Progenitor cell of endocrine pancreas (in vitro differentiated cells): ENCODE measurements around the gene KBTBD13. TPM values are rescaled to one million over a fixed set of nuclear protein-coding genes. Genes with fewer than 3 reads are reported as not detected.

Experiments used
- DNase-seq: peaks from one replicate; pipeline ENCODE4 v3.0.0; 2021; ENCODE audit warnings: low spot score; ENCODE audit not compliant: unreplicated experiment
- H3K27ac Mint-ChIP-seq: 2 replicates; pipeline ENCODE4 v1.8.0; 2021; ENCODE audit warnings: mild to moderate bottlenecking, moderate library complexity, mixed read lengths
- H3K27me3 Mint-ChIP-seq: 2 replicates; pipeline ENCODE4 v1.8.0; 2021; ENCODE audit warnings: mixed read lengths
- H3K36me3 Mint-ChIP-seq: 2 replicates; pipeline ENCODE4 v1.8.0; 2022; ENCODE audit warnings: mixed read lengths; ENCODE audit not compliant: insufficient read depth
- H3K4me1 Mint-ChIP-seq: 2 replicates; pipeline ENCODE4 v1.8.0; 2021; ENCODE audit warnings: low read depth, mixed read lengths
- H3K4me3 Mint-ChIP-seq: 2 replicates; pipeline ENCODE4 v1.8.0; 2021; ENCODE audit warnings: low read depth, mild to moderate bottlenecking, moderate library complexity, mixed read lengths
- H3K9me3 Mint-ChIP-seq: 2 replicates; pipeline ENCODE4 v1.8.0; 2021; ENCODE audit warnings: low read depth, mixed read lengths
- total RNA-seq: library from RNA; stranded (reverse); gene quantifications from 2 replicates; pipeline ENCODE4 v1.2.1, GENCODE V29; 2021
- TF ChIP-seq, protein P1 (sequence below): fragments of 200-600 bp; sonication (generic); IDR thresholded peaks from one replicate; pipeline ENCODE4 v1.5.0; 2021; ENCODE audit warnings: antibody characterized with exemption, mild to moderate bottlenecking; ENCODE audit not compliant: unreplicated experiment

KBTBD13 gene
- total RNA-seq, 1 donor from 2014 or later = not detected

DNA sequence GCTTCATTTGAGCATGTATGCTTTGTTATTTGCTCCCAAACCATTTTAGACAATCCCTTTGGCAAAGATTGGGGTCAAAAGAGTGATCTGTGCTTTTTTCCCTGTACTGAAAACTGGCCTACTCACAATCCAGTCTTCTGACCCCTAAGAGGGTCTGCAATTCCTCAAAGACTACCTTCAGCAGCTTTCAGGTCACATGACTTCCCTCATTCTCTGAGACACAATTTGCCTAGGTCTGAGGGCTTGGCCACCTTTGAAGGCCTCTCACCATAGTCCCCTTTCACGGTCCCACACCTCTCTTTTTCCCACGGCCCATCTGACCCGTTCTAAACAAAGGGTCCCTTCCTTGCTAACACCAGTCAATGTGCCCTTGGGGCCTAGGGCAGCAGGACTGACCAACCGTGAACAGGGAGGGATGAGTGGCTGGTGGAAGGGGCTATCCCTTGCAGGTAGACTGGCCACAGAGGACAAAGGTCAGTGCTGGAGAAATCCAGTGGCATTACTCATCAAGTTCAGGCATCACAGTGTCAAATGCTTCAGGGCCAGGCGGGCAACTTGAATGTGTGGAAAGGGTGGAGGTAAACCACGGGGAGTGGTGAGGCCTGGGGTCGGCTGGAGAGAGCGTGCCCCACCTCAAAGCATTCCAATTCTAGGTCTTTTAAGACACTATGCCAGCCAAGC lies 19.5 kb upstream of the KBTBD13 start:
- peaks cover 1% of the 10 kb centered on the region for H3K27me3 Mint-ChIP-seq
- TF ChIP-seq, protein P1, sequence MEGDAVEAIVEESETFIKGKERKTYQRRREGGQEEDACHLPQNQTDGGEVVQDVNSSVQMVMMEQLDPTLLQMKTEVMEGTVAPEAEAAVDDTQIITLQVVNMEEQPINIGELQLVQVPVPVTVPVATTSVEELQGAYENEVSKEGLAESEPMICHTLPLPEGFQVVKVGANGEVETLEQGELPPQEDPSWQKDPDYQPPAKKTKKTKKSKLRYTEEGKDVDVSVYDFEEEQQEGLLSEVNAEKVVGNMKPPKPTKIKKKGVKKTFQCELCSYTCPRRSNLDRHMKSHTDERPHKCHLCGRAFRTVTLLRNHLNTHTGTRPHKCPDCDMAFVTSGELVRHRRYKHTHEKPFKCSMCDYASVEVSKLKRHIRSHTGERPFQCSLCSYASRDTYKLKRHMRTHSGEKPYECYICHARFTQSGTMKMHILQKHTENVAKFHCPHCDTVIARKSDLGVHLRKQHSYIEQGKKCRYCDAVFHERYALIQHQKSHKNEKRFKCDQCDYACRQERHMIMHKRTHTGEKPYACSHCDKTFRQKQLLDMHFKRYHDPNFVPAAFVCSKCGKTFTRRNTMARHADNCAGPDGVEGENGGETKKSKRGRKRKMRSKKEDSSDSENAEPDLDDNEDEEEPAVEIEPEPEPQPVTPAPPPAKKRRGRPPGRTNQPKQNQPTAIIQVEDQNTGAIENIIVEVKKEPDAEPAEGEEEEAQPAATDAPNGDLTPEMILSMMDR = no peak
- H3K9me3 Mint-ChIP-seq = no peaks in the 10 kb centered on the region
- H3K4me3 Mint-ChIP-seq = no peak overlapping the region
- H3K4me1 Mint-ChIP-seq = peaks cover 6% of the 10 kb centered on the region
- no peaks in the 10 kb centered on the region for H3K36me3 Mint-ChIP-seq
- no peak overlapping the region for H3K27ac Mint-ChIP-seq
- DNase-seq = no peak

DNA sequence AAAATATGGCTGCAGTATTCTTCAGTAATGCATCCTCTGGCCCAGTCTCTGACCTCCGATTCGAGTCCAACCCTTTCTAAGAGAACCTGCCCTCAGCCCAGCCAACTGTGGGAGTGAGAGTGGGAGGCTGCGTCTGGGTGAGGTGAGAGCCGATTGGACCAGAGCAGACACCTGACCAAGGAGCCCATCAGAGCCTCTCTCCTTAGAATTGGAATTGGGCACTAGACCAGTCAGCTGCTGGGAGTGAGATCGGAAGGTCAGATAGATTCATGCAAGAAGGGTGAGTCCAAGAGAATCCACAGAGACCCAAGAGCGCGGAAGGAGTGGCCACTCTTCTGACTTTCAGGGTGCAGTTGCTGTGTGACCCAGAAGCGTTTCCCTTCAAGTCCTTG lies 19.0 kb upstream of the KBTBD13 start:
- no peak overlapping the region for H3K4me3 Mint-ChIP-seq
- H3K27me3 Mint-ChIP-seq = no peaks in the 10 kb centered on the region
- no peak overlapping the region for H3K27ac Mint-ChIP-seq
- DNase-seq = no peak
- peaks cover 6% of the 10 kb centered on the region for H3K4me1 Mint-ChIP-seq
- TF ChIP-seq, protein P1 = no peak
- no peaks in the 10 kb centered on the region for H3K36me3 Mint-ChIP-seq
- H3K9me3 Mint-ChIP-seq = no peaks in the 10 kb centered on the region

DNA sequence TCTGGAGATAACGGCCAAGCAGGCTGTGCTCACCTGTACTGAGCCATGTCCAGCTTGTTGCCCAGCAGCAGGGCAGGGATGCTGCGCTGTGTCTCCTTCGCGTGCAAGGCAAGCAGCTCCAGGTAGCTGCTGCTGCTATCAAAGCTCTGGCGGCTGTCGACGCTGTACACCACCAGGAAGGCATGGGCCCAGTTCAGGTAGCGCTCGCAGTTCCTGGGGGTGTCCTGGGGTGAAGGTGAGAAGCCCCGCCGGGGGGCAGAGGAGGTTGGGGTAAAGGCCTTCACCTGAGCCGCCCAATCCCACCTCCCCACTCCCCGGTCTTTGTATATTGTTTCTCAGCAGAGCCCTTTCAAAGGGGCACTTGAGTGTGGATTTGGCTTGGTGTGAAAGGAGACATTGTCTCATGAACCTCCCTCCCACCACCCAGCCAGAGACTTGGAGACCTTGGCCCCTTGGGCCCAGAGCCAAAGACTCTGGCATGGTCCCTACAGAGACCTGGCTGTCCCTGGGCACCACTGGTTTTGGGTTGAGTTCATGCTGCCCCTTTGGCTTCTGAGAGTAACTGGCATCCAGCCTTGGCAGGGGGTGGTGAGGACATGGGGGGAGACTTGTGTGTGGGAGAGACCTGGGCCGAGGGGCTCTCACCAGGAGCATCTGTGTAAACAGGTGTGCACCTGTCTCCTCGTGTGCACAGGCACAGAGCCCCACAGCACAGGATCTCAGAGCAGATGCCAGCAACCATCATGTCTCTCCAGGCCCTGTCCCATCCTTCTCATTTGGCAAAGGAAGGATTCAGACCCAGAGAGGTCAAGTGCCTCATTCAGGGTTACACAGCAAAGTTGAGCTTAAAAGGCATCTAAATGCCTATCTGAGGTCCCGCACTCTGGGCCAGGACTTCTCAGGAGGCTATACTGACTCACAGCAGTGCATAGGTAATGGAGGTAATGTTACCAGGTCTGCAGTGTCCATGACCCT lies 17.9 kb upstream of the KBTBD13 start:
- TF ChIP-seq, protein P1 = no peak
- Mint-ChIP-seq H3K4me3 (no peak overlapping the region), H3K27ac (no peak overlapping the region), H3K27me3 (peaks cover 5% of the 10 kb centered on the region), H3K9me3 (no peaks in the 10 kb centered on the region), H3K36me3 (no peaks in the 10 kb centered on the region), H3K4me1 (peaks cover 6% of the 10 kb centered on the region)
- no peak for DNase-seq

DNA sequence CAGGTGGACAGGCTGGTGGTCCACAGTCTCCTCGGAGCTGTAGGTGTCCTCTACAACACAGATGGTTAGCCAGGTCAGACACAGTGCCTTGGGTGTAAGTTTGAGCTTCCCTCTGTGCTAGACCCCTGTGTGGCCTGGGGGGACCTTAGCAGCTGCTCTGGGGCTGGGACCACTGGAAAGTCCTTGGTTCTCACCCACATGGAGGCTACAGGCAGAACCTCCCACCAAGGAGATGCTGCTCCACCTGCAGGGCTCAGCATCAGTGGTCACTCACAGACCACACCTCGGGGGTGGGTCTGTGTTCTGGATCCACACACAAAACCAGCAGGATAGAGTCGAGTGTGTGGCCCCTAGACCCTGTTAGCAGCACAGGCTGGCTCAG lies 17.2 kb upstream of the KBTBD13 start:
- Mint-ChIP-seq H3K27ac (peak overlapping the region; percentile 73), H3K4me1 (peaks cover 6% of the 10 kb centered on the region), H3K9me3 (no peaks in the 10 kb centered on the region), H3K4me3 (no peak overlapping the region), H3K27me3 (peaks cover 5% of the 10 kb centered on the region), H3K36me3 (no peaks in the 10 kb centered on the region)
- no peak for DNase-seq
- TF ChIP-seq, protein P1 = no peak

DNA sequence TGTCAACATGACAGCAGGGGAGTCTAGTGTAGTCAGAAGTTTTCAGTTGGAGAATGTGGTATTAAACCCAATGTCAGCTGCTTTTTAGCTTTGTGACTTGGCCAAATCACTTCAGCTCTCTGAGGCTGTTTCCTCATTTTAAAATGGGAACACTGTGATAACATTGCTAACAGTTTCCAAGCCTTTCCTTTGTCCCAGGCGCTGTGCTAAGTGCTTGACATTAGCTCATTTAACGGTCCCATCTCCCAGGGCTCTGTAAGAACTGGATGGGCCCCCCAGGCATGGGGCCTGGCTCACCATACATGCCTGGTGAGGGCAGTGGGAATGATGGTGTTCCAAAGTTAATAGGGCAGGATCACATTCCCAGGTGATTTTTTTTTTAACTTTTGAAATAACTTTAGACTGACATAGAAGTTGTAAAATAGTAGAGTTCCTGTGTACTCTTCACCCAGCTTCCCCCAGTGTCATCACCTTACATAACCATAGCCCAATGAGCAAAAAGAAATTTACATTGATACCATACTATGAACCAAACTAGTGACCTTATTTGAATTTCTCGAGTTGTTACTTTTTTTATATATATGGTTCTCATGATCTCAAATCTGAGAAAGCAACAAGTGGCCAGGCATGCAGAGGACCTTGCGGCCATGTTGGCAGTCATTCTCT lies 16.5 kb upstream of the KBTBD13 start:
- no peaks in the 10 kb centered on the region for H3K36me3 Mint-ChIP-seq
- TF ChIP-seq, protein P1 = no peak
- peaks cover 5% of the 10 kb centered on the region for H3K27me3 Mint-ChIP-seq
- no peak for DNase-seq
- H3K27ac Mint-ChIP-seq = peak overlapping the region; percentile 73
- H3K4me1 Mint-ChIP-seq = peaks cover 6% of the 10 kb centered on the region
- H3K9me3 Mint-ChIP-seq = no peaks in the 10 kb centered on the region
- no peak overlapping the region for H3K4me3 Mint-ChIP-seq
